GM10266 (cell line): ENCODE results near the gene MPPED1.

Experiments used
- DNase-seq: peaks from one replicate; pipeline ENCODE4 v3.0.0; 2012; ENCODE audit errors: extremely low spot score
- CTCF ChIP-seq: IDR thresholded peaks from 2 replicates; pipeline ENCODE4 v1.5.1; 2012; ENCODE audit warnings: mild to moderate bottlenecking, low read depth; ENCODE audit not compliant: control insufficient read depth, insufficient read depth; ENCODE audit errors: missing control alignments

The MPPED1 gene

GRCh38 chr22:43411040-43411868, 560 bp upstream of the MPPED1 start:
- no peak for TF ChIP-seq CTCF
- no peak for DNase-seq

- DNase-seq = no peak
- no peak for TF ChIP-seq CTCF
Observed at GRCh38 chr22:43412808-43413795, 1.3 kb downstream of the MPPED1 start.

- TF ChIP-seq CTCF = no peak
- DNase-seq = no peak
Observed at GRCh38 chr22:43413826-43414225, 2.0 kb downstream of the MPPED1 start.

GRCh38 chr22:43415681-43416080, 3.9 kb downstream of the MPPED1 start:
- no peak for DNase-seq
- TF ChIP-seq CTCF = no peak

- TF ChIP-seq CTCF = no peak
- DNase-seq = no peak
Observed at GRCh38 chr22:43417555-43417954, 5.7 kb downstream of the MPPED1 start.

- DNase-seq = no peak
- no peak for TF ChIP-seq CTCF
Observed at GRCh38 chr22:43418079-43418825, 6.4 kb downstream of the MPPED1 start.
